ENCODE results near the gene TLCD3A. TPM values are rescaled to one million over a fixed set of nuclear protein-coding genes. Genes with fewer than 3 reads are reported as not detected.

Gene TLCD3A
- total and polyA plus RNA-seq, 2 donors (not counting 3 experiments of a cell fraction or from before 2014, with no cell fraction given): 36.6 to 54.1 TPM

- BruUV-seq (replicated peaks): no TSS peak
Observed at GRCh38 chr17:699345-699744, 33.1 kb upstream of the TLCD3A start.

More at GRCh38 chr17:699345-699744, 33.1 kb upstream of the TLCD3A start:
- Histone ChIP-seq H3K36me3 (ENCODE audit: control insufficient read depth in 2 of 2, extremely low read depth in 1 of 2, insufficient read depth in 2 of 2, low read length in 2 of 2) (peaks cover 7 to 8% of the 10 kb centered on the region in 2 experiments), H3K27ac (ENCODE audit: insufficient read depth, low read depth, low read length) (peak overlapping the region; percentile 2), H3K79me2 (ENCODE audit: control insufficient read depth, insufficient read depth, low read length) (peaks cover 5% of the 10 kb centered on the region), H3K4me3 (replicated peaks in 1 of 3; ENCODE audit: insufficient read depth in 1 of 3, low read depth in 1 of 3, low read length in 3 of 3) (no peak overlapping the region), H3K9me3 (replicated peaks; ENCODE audit: control insufficient read depth, insufficient read depth, low read length) (no peaks in the 10 kb centered on the region), H2AFZ (ENCODE audit: low read depth, low read length) (no peak overlapping the region), H4K20me1 (replicated peaks; ENCODE audit: control insufficient read depth, extremely low read depth, insufficient read depth, low read length) (peaks cover 3% of the 10 kb centered on the region), H3K9me1 (replicated peaks; ENCODE audit: control insufficient read depth, extremely low read depth, insufficient read depth, low read length) (no peaks in the 10 kb centered on the region), H3K27me3 (ENCODE audit: control insufficient read depth in 2 of 2, insufficient read depth in 2 of 2, low read length in 2 of 2) (no peaks in the 10 kb centered on the region), H3K4me1 (ENCODE audit: control insufficient read depth, extremely low read depth, insufficient read depth, low read length) (peaks cover 21% of the 10 kb centered on the region), H3K9ac (replicated peaks; ENCODE audit: extremely low read depth, insufficient read depth, low read length) (no peak overlapping the region), H3K4me2 (ENCODE audit: insufficient read depth, low read length) (peak overlapping the region; percentile 1)
- intact Hi-C loops (cut with micrococcal nuclease) (loop anchor here (2.0 kb wide), 1 partner anchor 143 kb away; no protein-coding TSS in a partner anchor), dilution Hi-C loops (cut with MboI; ENCODE audit: extremely low pct_ligation_motif_present, low sequenced_read_pairs) (loop anchor here (10.0 kb wide), 1 partner anchor 95 kb away; no protein-coding TSS in a partner anchor)
- TF ChIP-seq POLR2A (IDR thresholded peaks at IDR 0.05; ENCODE audit: low read depth, low read length) (no peak), EZH2 (IDR thresholded peaks at IDR 0.05; ENCODE audit: borderline replicate concordance, low read depth, low read length, severe bottlenecking) (no peak), JUN (IDR thresholded peaks at IDR 0.05; ENCODE audit: borderline replicate concordance, insufficient read depth, insufficient read length, low read depth) (no peak), CTCF (IDR thresholded peaks at IDR 0.05; ENCODE audit: extremely low read depth in 1 of 2, insufficient read depth in 1 of 2, low read depth in 1 of 2, low read length in 2 of 2) (no peak), POLR2AphosphoS5 (IDR thresholded peaks at IDR 0.05; ENCODE audit: insufficient read depth, low read depth, low read length) (no peak), MAX (IDR thresholded peaks at IDR 0.05; ENCODE audit: insufficient read depth, insufficient read length) (no peak), FOS (IDR thresholded peaks at IDR 0.05; ENCODE audit: borderline replicate concordance, insufficient read depth, low read length) (no peak), MYC (IDR thresholded peaks at IDR 0.05; ENCODE audit: low read depth, low read length) (no peak)
- ChIA-PET CTCF (interaction anchor here (0.9 to 16.0 kb wide), 22 partner anchors 8 to 554 kb away, joined by 3 to 762 read pairs (median 5); partner anchors contain the start of genes GLOD4, MRM3 and TIMM22), POLR2A (interaction anchor here (1.4 kb wide), 1 partner anchor 287 kb away, joined by 8 read pairs; no protein-coding TSS in a partner anchor)
- DNase-seq (ENCODE audit: low read depth, low spot score): peak; percentile 43
- peak; percentile 47 for FAIRE-seq

Measured in endothelial cell of umbilical vein (primary cell).